Hematopoietic multipotent progenitor cell treated with erythropoietin and hydrocortisone succinate and interleukin-3 and kit ligand, for 6 days (in vitro differentiated cells): ENCODE data around the gene SMCO1.
"Not testable (repeated sequence)": the region's sequence is repeated elsewhere in the genome, so short reads cannot be mapped to it uniquely, and the experiment has no call there.

Experiments
- DNase-seq: peaks from one replicate; pipeline ENCODE4 v3.0.0-alpha.2; 2015

The SMCO1 gene

DNA sequence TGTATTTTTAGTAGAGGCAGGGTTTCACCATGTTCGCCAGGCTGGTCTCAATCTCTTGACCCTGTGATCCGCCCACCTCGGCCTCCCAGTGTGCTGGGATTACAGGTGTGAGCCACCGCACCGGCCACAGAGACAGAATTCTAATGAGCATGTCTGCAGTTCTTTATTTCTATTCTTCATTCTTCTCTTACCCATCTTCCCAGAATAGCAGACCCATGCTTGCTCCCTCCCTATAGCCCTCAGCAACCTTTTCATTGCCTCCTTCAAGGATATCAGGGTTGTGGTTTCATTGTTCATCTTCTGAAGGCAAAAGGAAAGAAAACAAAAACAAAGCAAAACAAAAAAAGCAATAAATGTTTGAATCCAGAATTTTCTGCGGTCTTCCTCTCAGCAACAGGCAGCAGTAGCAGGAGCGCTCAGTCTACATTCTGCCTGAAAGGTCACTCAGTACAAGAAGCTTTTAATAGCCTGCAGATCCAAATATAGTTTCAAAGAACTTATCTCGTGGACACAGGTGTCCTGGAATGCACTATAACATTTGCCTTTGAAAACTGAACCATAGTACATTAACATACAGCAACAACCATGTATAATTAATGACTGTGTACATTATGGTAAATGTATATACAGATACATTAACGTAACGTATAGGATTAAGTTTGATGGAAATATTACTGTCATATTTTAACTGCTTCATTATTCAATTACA, at the start of gene SMCO1:
SMCO1 (minus strand) TSS at position 434 of the 709 bp plus-strand sequence; CDS start at position 297, 137 bp downstream.
- no peak for DNase-seq

DNA sequence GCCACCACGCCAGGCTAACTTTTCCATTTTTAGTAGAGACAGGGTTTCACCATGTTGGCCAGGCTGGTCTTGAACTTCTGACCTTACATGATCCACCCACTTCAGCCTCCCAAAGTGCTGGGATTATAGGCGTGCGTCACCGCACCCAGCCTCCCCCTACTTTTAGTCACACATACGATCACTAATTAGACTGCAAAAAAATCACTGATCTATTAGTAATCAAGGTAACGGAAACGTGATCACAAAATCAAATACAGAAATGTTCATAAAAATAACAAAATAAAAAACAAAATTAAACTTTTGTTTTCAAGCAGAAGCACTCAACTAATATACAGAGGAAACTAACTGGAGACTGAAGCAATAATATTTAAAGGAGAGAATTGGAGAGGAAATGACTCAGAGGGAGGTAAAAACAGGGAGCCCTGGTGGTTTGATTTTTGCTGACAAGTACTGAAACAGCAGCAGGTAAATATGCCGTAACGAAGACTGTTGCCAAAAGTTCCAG, 48.6 kb upstream of the SMCO1 start:
- peak; percentile 13 for DNase-seq

- no peak for DNase-seq
Observed at GRCh38 chr3:196559826-196560225, 44.7 kb upstream of the SMCO1 start.

DNA sequence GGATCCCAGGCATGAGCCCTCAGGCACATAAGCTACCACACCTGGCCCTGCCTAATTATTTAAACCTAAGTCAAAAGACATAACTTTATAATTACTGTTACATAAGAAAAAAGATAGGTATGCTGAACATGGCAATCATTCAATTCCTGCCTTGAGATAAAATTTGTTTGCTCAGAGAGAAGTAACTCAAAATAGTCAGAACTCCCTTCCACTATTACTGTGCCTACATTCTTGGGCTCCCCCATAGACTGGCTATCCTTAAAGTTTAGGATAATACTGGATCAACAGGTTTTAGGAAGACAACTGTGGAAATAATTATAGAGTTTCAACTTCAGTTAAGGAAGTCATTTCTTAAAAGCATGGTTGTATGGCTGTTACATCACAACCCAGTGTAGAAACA, 43.3 kb upstream of the SMCO1 start:
- no peak for DNase-seq

DNA sequence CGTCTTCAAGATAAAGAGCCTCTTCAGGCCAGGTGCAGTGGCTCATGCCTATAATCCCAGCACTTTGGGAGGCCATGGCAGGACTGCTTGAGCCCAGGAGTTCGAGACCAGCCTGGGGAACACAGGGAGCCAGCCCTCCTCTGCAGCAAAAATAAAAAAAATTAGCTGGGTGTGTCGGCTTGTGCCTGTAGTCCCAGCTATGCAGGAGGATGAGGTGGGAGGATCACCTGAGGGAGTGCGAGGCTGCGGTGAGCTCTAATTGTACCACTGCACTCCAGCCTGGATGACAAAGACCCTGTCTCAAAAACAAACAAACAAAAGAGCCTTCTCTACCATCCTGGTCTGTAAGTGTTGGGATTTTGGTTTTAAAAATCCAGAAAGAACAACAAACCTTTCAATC, 42.1 kb upstream of the SMCO1 start:
- no peak for DNase-seq

GRCh38 chr3:196555295-196555694, 40.1 kb upstream of the SMCO1 start:
- no peak for DNase-seq

GRCh38 chr3:196554205-196554604, 39.1 kb upstream of the SMCO1 start:
- peak; percentile 65 for DNase-seq

- DNase-seq = no peak
Observed at GRCh38 chr3:196553551-196553950, 38.4 kb upstream of the SMCO1 start.

- no peak for DNase-seq
Observed at GRCh38 chr3:196552253-196552652, 37.1 kb upstream of the SMCO1 start.

GRCh38 chr3:196550172-196550571, 35.0 kb upstream of the SMCO1 start:
- DNase-seq = not testable (repeated sequence)

DNA sequence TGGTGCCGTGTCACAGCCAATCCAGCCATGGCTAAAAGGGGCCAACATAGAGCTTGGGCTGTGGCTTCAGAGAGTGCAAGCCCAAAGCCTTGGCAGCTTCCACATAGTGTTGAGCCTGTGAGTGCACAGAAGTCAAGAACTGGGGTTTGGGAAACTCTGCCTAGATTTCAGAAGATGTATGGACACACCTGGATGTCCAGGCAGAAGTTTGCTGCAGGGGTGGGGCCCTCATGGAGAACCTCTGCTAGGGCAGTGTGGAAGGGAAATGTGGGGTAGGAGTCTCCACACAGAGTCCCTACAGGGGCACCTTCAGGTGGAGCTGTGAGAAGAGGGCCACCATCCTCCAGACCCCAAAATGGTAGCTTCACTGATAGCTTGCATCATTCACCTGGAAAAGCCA, 34.2 kb upstream of the SMCO1 start:
- not testable (repeated sequence) for DNase-seq

DNA sequence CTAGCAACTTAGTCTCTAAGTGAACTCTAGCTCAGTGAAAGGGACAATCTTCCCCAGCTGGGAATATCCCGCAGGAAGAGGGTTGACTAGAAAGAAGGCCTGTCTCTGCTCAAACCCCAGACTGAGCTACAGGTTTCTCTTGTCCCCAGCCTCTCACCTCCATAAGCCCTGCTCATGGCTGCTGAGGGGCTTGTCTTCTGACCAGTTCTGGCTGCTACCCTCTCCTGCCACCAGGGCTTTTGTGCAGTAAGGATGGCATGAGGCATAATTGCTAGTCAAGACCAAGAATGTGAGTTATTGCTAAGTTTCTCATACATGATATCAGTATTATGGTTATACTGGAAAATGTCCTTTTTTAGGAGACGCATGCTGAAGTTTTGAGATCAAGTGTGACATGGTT, 31.9 kb upstream of the SMCO1 start:
- no peak for DNase-seq

DNA sequence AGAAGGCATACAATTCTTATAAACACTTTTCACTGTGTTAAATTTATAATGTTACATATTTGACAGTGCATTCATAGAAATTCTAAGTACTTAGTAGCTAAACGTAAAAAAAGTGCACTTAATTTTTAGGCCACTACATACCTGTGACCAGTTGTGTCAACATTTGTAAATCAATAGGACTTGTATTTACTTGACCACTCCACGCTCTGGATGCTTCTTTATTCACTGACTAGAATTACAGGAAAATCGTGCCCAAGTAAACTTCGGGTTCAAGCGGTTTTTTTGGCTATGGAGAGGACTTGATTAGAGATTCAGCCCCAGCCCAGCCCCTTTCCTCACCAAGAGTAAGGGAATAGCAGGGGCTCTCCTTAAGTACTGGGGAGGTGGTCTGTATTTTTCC, 31.4 kb upstream of the SMCO1 start:
- no peak for DNase-seq

GRCh38 chr3:196544491-196544992, 29.4 kb upstream of the SMCO1 start:
- no peak for DNase-seq

DNA sequence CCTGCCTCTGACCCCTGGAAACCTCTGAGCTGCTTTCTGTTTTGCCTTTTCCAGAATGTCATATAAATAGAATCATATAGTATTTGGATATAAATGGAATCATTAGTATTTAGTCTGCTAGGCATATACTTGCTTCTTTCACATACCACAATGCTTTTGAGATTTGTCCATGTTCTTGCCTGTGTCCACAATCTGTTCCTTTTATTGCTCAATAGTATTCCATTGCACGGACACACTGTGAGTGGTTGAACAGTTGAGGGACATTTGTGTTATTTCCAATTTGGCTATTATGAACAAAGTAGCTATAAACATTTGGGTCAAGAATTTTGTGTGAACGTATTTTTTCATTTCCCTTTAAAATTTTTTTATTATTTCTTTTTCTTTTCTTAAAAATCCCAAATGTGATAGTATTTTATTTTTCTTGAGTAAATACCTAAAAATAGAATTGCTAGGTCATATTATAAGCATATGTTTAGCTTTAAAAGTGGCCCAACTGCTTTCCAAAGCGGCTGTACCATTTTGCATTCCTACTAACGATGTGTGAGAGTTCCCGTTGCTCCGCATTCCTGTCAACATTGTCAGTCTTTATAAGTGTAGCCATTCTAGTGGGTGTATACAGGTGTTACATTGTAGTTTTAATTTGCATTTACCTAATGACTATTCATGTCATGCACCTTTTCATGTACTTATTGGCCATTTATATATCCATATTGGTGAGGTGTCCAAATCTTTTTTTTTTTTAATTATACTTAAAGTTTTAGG, 26.7 kb upstream of the SMCO1 start:
- no peak for DNase-seq

DNA sequence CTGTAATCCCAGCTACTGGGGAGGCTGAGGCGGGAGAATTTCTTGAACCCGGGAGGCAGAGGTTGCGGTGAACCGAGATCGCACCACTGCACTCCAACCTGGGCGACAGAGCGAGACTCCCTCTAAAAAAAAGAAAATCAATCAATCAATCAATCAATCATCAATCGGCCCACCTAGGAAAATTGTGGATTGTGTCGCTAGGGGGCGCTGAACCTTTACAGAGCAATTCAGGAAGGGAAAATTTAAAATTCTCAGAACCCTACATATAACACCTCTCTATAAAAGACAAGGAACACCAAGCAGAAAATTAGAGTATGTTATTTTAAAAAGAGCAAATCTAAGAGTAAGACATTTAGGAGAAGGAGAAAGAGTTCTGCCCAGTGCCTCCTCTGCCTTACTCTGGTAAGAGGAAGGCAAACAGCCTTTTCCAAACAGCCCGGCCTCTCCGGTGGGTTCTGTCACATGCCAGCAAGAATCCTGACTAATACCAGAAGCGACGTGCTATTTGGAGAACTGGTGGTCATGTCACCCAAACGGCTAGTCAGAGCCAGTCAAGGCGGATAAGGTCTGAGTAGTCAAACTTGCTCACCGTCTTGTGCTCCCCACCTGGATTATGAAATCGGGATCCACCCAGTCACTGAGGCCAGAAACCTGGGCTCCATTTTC, 22.3 kb upstream of the SMCO1 start:
- peak; percentile 69 for DNase-seq

- no peak for DNase-seq
Observed at GRCh38 chr3:196533260-196533681, 18.1 kb upstream of the SMCO1 start.

DNA sequence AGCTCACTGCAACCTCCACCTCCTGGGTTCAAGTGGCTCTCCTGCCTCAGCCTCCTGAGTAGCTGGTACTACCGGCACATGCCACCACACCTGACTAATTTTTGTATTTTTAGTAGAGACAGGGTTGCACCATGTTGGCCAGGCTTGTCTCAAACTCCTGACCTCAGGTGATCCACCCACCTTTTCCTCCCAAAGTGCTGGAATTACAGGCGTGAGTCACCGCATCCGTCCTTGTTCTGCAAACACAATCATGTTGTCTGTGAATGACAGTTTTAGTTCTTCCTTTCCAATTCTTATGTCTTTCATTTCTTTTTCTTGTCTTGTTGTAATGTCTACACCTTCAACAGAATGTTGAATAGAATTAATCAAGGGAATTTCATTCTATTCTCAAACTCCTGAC, 16.3 kb upstream of the SMCO1 start:
- DNase-seq = no peak

GRCh38 chr3:196528639-196529233, 13.6 kb upstream of the SMCO1 start:
- peak; percentile 86 for DNase-seq

- no peak for DNase-seq
Observed at GRCh38 chr3:196525141-196525540, 10.0 kb upstream of the SMCO1 start.

- DNase-seq = peak; percentile 69
Observed at GRCh38 chr3:196524527-196524926, 9.4 kb upstream of the SMCO1 start.

- DNase-seq = no peak
Observed at GRCh38 chr3:196523841-196524240, 8.7 kb upstream of the SMCO1 start.

GRCh38 chr3:196521291-196521690, 6.1 kb upstream of the SMCO1 start:
- DNase-seq = not testable (repeated sequence)
